ENCODE results near the gene NTHL1.
"Not testable (repeated sequence)": the region's sequence is repeated elsewhere in the genome, so short reads cannot be mapped to it uniquely, and the experiment has no call there.

NTHL1 gene

GRCh38 chr16:2036200-2036966 is 11.3 kb downstream of the NTHL1 start:
- no peak overlapping the region for H3K9ac ChIP-seq (ENCODE audit: low read depth, low read length)
- H3K36me3 ChIP-seq (ENCODE audit: insufficient read depth, low read length) = no peaks in the 10 kb centered on the region
- peaks cover 20% of the 10 kb centered on the region; the same call in 1 of the 2 replicates for H3K4me1 ChIP-seq (ENCODE audit: insufficient read depth, low read length)
- H3K9me3 ChIP-seq (ENCODE audit: control insufficient read depth, insufficient read depth, low read length) = no peaks in the 10 kb centered on the region

GRCh38 chr16:2035431-2036199 is 12.0 kb downstream of the NTHL1 start:
- H3K9ac ChIP-seq (ENCODE audit: low read depth, low read length) = no peak overlapping the region
- no peaks in the 10 kb centered on the region for H3K36me3 ChIP-seq (ENCODE audit: insufficient read depth, low read length)
- no peaks in the 10 kb centered on the region for H3K9me3 ChIP-seq (ENCODE audit: control insufficient read depth, insufficient read depth, low read length)
- H3K4me1 ChIP-seq (ENCODE audit: insufficient read depth, low read length) = peaks cover 20% of the 10 kb centered on the region; the same call in 1 of the 2 replicates

- H3K4me1 ChIP-seq (ENCODE audit: insufficient read depth, low read length) = peaks cover 20% of the 10 kb centered on the region; the same call in 1 of the 2 replicates
- H3K36me3 ChIP-seq (ENCODE audit: insufficient read depth, low read length) = no peaks in the 10 kb centered on the region
- H3K9ac ChIP-seq (ENCODE audit: low read depth, low read length) = no peak overlapping the region
- H3K9me3 ChIP-seq (ENCODE audit: control insufficient read depth, insufficient read depth, low read length) = no peaks in the 10 kb centered on the region
Observed at GRCh38 chr16:2034696-2035430, 12.8 kb downstream of the NTHL1 start.

- H3K9me3 ChIP-seq (ENCODE audit: control insufficient read depth, insufficient read depth, low read length); H3K36me3 ChIP-seq (ENCODE audit: insufficient read depth, low read length); H3K9ac ChIP-seq (ENCODE audit: low read depth, low read length): not testable (repeated sequence)
- peaks cover 20% of the 10 kb centered on the region; the same call in 1 of the 2 replicates for H3K4me1 ChIP-seq (ENCODE audit: insufficient read depth, low read length)
Observed at GRCh38 chr16:2033909-2034695, 13.5 kb downstream of the NTHL1 start.

- Histone ChIP-seq H3K36me3 (ENCODE audit: insufficient read depth, low read length) (no peaks in the 10 kb centered on the region; the same call in 1 of the 2 replicates), H3K4me1 (ENCODE audit: insufficient read depth, low read length) (peaks cover 20% of the 10 kb centered on the region; the same call in 1 of the 2 replicates), H3K9ac (ENCODE audit: low read depth, low read length) (no peak overlapping the region), H3K9me3 (ENCODE audit: control insufficient read depth, insufficient read depth, low read length) (no peaks in the 10 kb centered on the region)
Observed at GRCh38 chr16:2033057-2033908, 14.4 kb downstream of the NTHL1 start.

GRCh38 chr16:2032285-2033056 is 15.2 kb downstream of the NTHL1 start:
- H3K9ac ChIP-seq (ENCODE audit: low read depth, low read length) = no peak overlapping the region
- H3K9me3 ChIP-seq (ENCODE audit: control insufficient read depth, insufficient read depth, low read length) = no peaks in the 10 kb centered on the region
- H3K36me3 ChIP-seq (ENCODE audit: insufficient read depth, low read length) = no peaks in the 10 kb centered on the region; the same call in 1 of the 2 replicates
- peaks cover 20% of the 10 kb centered on the region; the same call in 1 of the 2 replicates for H3K4me1 ChIP-seq (ENCODE audit: insufficient read depth, low read length)

GRCh38 chr16:2031081-2031577 is 16.5 kb downstream of the NTHL1 start:
- no peaks in the 10 kb centered on the region for H3K9me3 ChIP-seq (ENCODE audit: control insufficient read depth, insufficient read depth, low read length)
- H3K36me3 ChIP-seq (ENCODE audit: insufficient read depth, low read length) = no peaks in the 10 kb centered on the region; the same call in 1 of the 2 replicates
- peaks cover 20% of the 10 kb centered on the region; the same call in 1 of the 2 replicates for H3K4me1 ChIP-seq (ENCODE audit: insufficient read depth, low read length)
- H3K9ac ChIP-seq (ENCODE audit: low read depth, low read length) = no peak overlapping the region

GRCh38 chr16:2030036-2030435 is 17.6 kb downstream of the NTHL1 start:
- Histone ChIP-seq H3K9me3 (ENCODE audit: control insufficient read depth, insufficient read depth, low read length) (no peaks in the 10 kb centered on the region), H3K4me1 (ENCODE audit: insufficient read depth, low read length) (peaks cover 20% of the 10 kb centered on the region; the same call in 1 of the 2 replicates), H3K9ac (ENCODE audit: low read depth, low read length) (no peak overlapping the region), H3K36me3 (ENCODE audit: insufficient read depth, low read length) (no peaks in the 10 kb centered on the region; the same call in 1 of the 2 replicates)

- H3K36me3 ChIP-seq (ENCODE audit: insufficient read depth, low read length) = no peaks in the 10 kb centered on the region; the same call in 1 of the 2 replicates
- H3K9ac ChIP-seq (ENCODE audit: low read depth, low read length) = no peak overlapping the region
- peaks cover 21% of the 10 kb centered on the region; the same call in 1 of the 2 replicates for H3K4me1 ChIP-seq (ENCODE audit: insufficient read depth, low read length)
- no peaks in the 10 kb centered on the region for H3K9me3 ChIP-seq (ENCODE audit: control insufficient read depth, insufficient read depth, low read length)
Observed at GRCh38 chr16:2029350-2029749, 18.3 kb downstream of the NTHL1 start.

- Histone ChIP-seq H3K9me3 (ENCODE audit: control insufficient read depth, insufficient read depth, low read length) (no peaks in the 10 kb centered on the region), H3K36me3 (ENCODE audit: insufficient read depth, low read length) (no peaks in the 10 kb centered on the region; the same call in 1 of the 2 replicates), H3K9ac (ENCODE audit: low read depth, low read length) (no peak overlapping the region), H3K4me1 (ENCODE audit: insufficient read depth, low read length) (peaks cover 22% of the 10 kb centered on the region; the same call in 1 of the 2 replicates)
Observed at GRCh38 chr16:2028620-2029220, 18.9 kb downstream of the NTHL1 start.

GRCh38 chr16:2028146-2028545 is 19.5 kb downstream of the NTHL1 start:
- H3K9me3 ChIP-seq (ENCODE audit: control insufficient read depth, insufficient read depth, low read length) = no peaks in the 10 kb centered on the region
- H3K9ac ChIP-seq (ENCODE audit: low read depth, low read length) = no peak overlapping the region
- H3K4me1 ChIP-seq (ENCODE audit: insufficient read depth, low read length) = peaks cover 18% of the 10 kb centered on the region; the same call in 1 of the 2 replicates
- no peaks in the 10 kb centered on the region; the same call in 1 of the 2 replicates for H3K36me3 ChIP-seq (ENCODE audit: insufficient read depth, low read length)

Data from ES-I3 (cell line).